NCI-H82 (cell line): ENCODE results near the gene DENND1B.
A peak's percentile ranks its signal among the peaks of the same experiment; 100 is the strongest.
"Not testable (repeated sequence)": the region's sequence is repeated elsewhere in the genome, so short reads cannot be mapped to it uniquely, and the experiment has no call there.

ENCODE experiments used
- DNase-seq: peaks from one replicate; lab custom pipeline; 2025; lab: John Stamatoyannopoulos, UW

The DENND1B gene

GRCh38 chr1:197557302-197557701 lies 218.0 kb downstream of the DENND1B start:
- DNase-seq = no peak

- peak; percentile 9 for DNase-seq
Measured at GRCh38 chr1:197553281-197553680, 222.0 kb downstream of the DENND1B start.

GRCh38 chr1:197546989-197547388 lies 228.3 kb downstream of the DENND1B start:
- DNase-seq = no peak

- no peak for DNase-seq
Measured at GRCh38 chr1:197544553-197544952, 230.7 kb downstream of the DENND1B start.

- DNase-seq = no peak
Measured at GRCh38 chr1:197544130-197544529, 231.2 kb downstream of the DENND1B start.

- DNase-seq = no peak
Measured at GRCh38 chr1:197541411-197541810, 233.9 kb downstream of the DENND1B start.

- peak; percentile 75 for DNase-seq
Measured at GRCh38 chr1:197526736-197527371, 248.4 kb downstream of the DENND1B start.

GRCh38 chr1:197521118-197521739 lies 254.1 kb downstream of the DENND1B start:
- peak; percentile 69 for DNase-seq

GRCh38 chr1:197519741-197520334 lies 255.4 kb downstream of the DENND1B start:
- peak; percentile 52 for DNase-seq

- no peak for DNase-seq
Measured at GRCh38 chr1:197515421-197515820, 259.9 kb downstream of the DENND1B start.

- no peak for DNase-seq
Measured at GRCh38 chr1:197510691-197511378, 264.4 kb downstream of the DENND1B start.

GRCh38 chr1:197496722-197497121 lies 278.6 kb downstream of the DENND1B start:
- DNase-seq = no peak

- DNase-seq = not testable (repeated sequence)
Measured at GRCh38 chr1:197491505-197491904, 283.8 kb downstream of the DENND1B start.

GRCh38 chr1:197486946-197487345 lies 288.3 kb downstream of the DENND1B start:
- no peak for DNase-seq

GRCh38 chr1:197485790-197486189 lies 289.5 kb downstream of the DENND1B start:
- DNase-seq = no peak

GRCh38 chr1:197481101-197481500 lies 294.2 kb downstream of the DENND1B start:
- DNase-seq = no peak

- no peak for DNase-seq
Measured at GRCh38 chr1:197480446-197480845, 294.8 kb downstream of the DENND1B start.

- DNase-seq = no peak
Measured at GRCh38 chr1:197472141-197472540, 303.1 kb downstream of the DENND1B start.

GRCh38 chr1:197471248-197471985 lies 303.9 kb downstream of the DENND1B start:
- no peak for DNase-seq

GRCh38 chr1:197470330-197470729 lies 304.9 kb downstream of the DENND1B start:
- DNase-seq = no peak

- no peak for DNase-seq
Measured at GRCh38 chr1:197469620-197470210, 305.6 kb downstream of the DENND1B start.
